CD8-positive, alpha-beta memory T cell (primary cell): ENCODE data around the gene LMX1A. TPM values are rescaled to one million over a fixed set of nuclear protein-coding genes. Genes with fewer than 3 reads are reported as not detected.

Experiments
- CTCF ChIA-PET: fragments of 350-600 bp; sonication (Branson Sonifier 250); formaldehyde crosslinking; loops from one replicate; lab custom pipeline; 2021; ENCODE audit warnings: antibody characterized with exemption; lab: Charles Lee
- POLR2A ChIA-PET: fragments of 350-600 bp; sonication (Branson Sonifier 250); formaldehyde crosslinking; loops from one replicate; lab custom pipeline; 2021; ENCODE audit warnings: antibody characterized with exemption; lab: Charles Lee
- DNase-seq, 5 donors: peaks; one replicate each; pipeline versions ENCODE4 v3.0.0 to v3.0.0-alpha.2; 2020 to 2022; ENCODE audit warnings: mixed read lengths in 1 of 5
- H3K27ac ChIP-seq: one replicate; pipeline ENCODE4 v1.7.0; 2013; ENCODE audit warnings: low read depth, mild to moderate bottlenecking, low read length, moderate library complexity
- H3K27me3 ChIP-seq: 2 replicates; pipeline ENCODE4 v1.7.0; 2013; ENCODE audit warnings: low read length, mild to moderate bottlenecking; ENCODE audit not compliant: insufficient read depth, poor library complexity, severe bottlenecking
- H3K36me3 ChIP-seq: 2 replicates; pipeline ENCODE4 v1.7.0; 2013; ENCODE audit warnings: mild to moderate bottlenecking, low read length, moderate library complexity; ENCODE audit not compliant: insufficient read depth
- H3K4me1 ChIP-seq: 2 replicates; pipeline ENCODE4 v1.7.0; 2013; ENCODE audit warnings: mild to moderate bottlenecking, low read length, moderate library complexity; ENCODE audit not compliant: insufficient read depth
- H3K4me3 ChIP-seq: 2 replicates; pipeline ENCODE4 v1.7.0; 2013; ENCODE audit warnings: mild to moderate bottlenecking, low read length
- H3K9me3 ChIP-seq: 2 replicates; pipeline ENCODE4 v1.7.0; 2013; ENCODE audit warnings: mild to moderate bottlenecking, low read length
- H3K27ac Mint-ChIP-seq, 8 donors: one replicate each; pipeline ENCODE4 v1.8.0; 2020 to 2021; ENCODE audit warnings: mixed read lengths in 8 of 8, mild to moderate bottlenecking in 6 of 8, inconsistent platforms in 3 of 8, moderate library complexity in 3 of 8
- H3K27me3 Mint-ChIP-seq, 2 donors: one replicate each; pipeline ENCODE4 v1.8.0; 2020 to 2021; ENCODE audit warnings: mixed read lengths in 2 of 2, mild to moderate bottlenecking in 1 of 2, moderate library complexity in 1 of 2
- H3K36me3 Mint-ChIP-seq, 3 donors: one replicate each; pipeline ENCODE4 v1.8.0; 2020 to 2021; ENCODE audit warnings: mixed read lengths in 3 of 3, inconsistent platforms in 1 of 3, mild to moderate bottlenecking in 1 of 3
- H3K4me1 Mint-ChIP-seq, 3 donors: one replicate each; pipeline ENCODE4 v1.8.0; 2020 to 2021; ENCODE audit warnings: mixed read lengths in 3 of 3, inconsistent platforms in 1 of 3, mild to moderate bottlenecking in 1 of 3
- H3K4me3 Mint-ChIP-seq, 7 donors: one replicate each; pipeline ENCODE4 v1.8.0; 2020 to 2021; ENCODE audit warnings: mixed read lengths in 7 of 7, mild to moderate bottlenecking in 6 of 7, moderate library complexity in 4 of 7, inconsistent platforms in 2 of 7
- H3K9me3 Mint-ChIP-seq, 5 donors: one replicate each; pipeline ENCODE4 v1.8.0; 2020 to 2022; ENCODE audit warnings: mixed read lengths in 5 of 5, mild to moderate bottlenecking in 3 of 5, moderate library complexity in 2 of 5, inconsistent platforms in 1 of 5
- polyA plus RNA-seq: library from polyadenylated mRNA; unstranded; fragments of 300-500 nt; fragmentation: Illumina TruSeq; gene quantifications from one replicate; pipeline ENCODE4 v1.2.3, GENCODE V29; 2021
- total RNA-seq, 2 experiments: library from RNA; stranded (reverse); gene quantifications; one replicate each; pipeline ENCODE4 v1.2.3, GENCODE V29; 2021

The LMX1A gene
- total and polyA plus RNA-seq, 3 experiments from 2014 or later, result not detected

DNA sequence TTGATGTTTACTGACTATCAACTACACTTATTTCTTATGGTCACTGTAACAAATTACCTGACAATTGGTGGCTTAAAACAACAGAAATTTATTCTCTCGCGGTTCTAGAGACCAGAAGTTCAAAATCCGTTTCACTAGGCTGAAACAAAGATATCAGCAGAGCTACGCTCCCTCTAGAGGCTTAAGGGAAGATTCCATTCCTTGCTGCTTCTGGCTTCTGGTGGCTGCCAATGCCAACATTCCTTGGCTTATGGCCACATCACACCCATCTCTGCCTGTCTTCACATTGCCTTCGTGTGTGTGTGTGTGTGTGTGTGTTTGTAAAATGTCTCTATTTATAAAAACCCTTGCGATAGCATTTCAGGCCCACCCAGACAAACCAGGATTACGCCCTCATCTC, 66.4 kb downstream of the LMX1A start:
- Mint-ChIP-seq H3K4me1 (no peaks in the 10 kb centered on the region), H3K27me3 (peaks cover 9 to 17% of the 10 kb centered on the region in 2 donors), H3K9me3 (peaks cover 0 to 4% (median 0%) of the 10 kb centered on the region in 5 donors), H3K36me3 (no peaks in the 10 kb centered on the region), H3K4me3 (no peak overlapping the region), H3K27ac (no peak overlapping the region)
- H3K36me3 ChIP-seq, result no peaks in the 10 kb centered on the region
- no peaks in the 10 kb centered on the region for H3K9me3 ChIP-seq
- H3K27me3 ChIP-seq, result no peaks in the 10 kb centered on the region
- no peaks in the 10 kb centered on the region for H3K4me1 ChIP-seq
- DNase-seq, result no peak
- ChIA-PET CTCF (no interaction called here), POLR2A (no interaction called here)
- H3K27ac ChIP-seq, result no peak overlapping the region
- no peak overlapping the region for H3K4me3 ChIP-seq

- Histone ChIP-seq H3K36me3 (no peaks in the 10 kb centered on the region), H3K27me3 (no peaks in the 10 kb centered on the region), H3K9me3 (no peaks in the 10 kb centered on the region), H3K4me3 (no peak overlapping the region), H3K4me1 (no peaks in the 10 kb centered on the region), H3K27ac (no peak overlapping the region)
- H3K4me3 Mint-ChIP-seq, result no peak overlapping the region
- peaks cover 14 to 23% of the 10 kb centered on the region in 2 donors for H3K27me3 Mint-ChIP-seq
- CTCF ChIA-PET, result no interaction called here
- H3K9me3 Mint-ChIP-seq, result peaks cover 0 to 4% (median 0%) of the 10 kb centered on the region in 5 donors
- DNase-seq, result no peak
- H3K36me3 Mint-ChIP-seq, result no peaks in the 10 kb centered on the region
- no peaks in the 10 kb centered on the region for H3K4me1 Mint-ChIP-seq
- POLR2A ChIA-PET, result no interaction called here
- no peak overlapping the region for H3K27ac Mint-ChIP-seq
These were observed 67.0 kb downstream of the LMX1A start for GRCh38 chr1:165289556-165289955.

GRCh38 chr1:165288350-165289120, 68.0 kb downstream of the LMX1A start:
- peaks cover 18 to 33% of the 10 kb centered on the region in 2 donors for H3K27me3 Mint-ChIP-seq
- H3K36me3 Mint-ChIP-seq, result no peaks in the 10 kb centered on the region
- no peaks in the 10 kb centered on the region for H3K4me1 Mint-ChIP-seq
- H3K9me3 ChIP-seq, result no peaks in the 10 kb centered on the region
- no peak overlapping the region for H3K27ac Mint-ChIP-seq
- H3K4me1 ChIP-seq, result no peaks in the 10 kb centered on the region
- H3K27me3 ChIP-seq, result no peaks in the 10 kb centered on the region
- no peak overlapping the region for H3K27ac ChIP-seq
- ChIA-PET CTCF (no interaction called here), POLR2A (no interaction called here)
- peaks cover 0 to 4% (median 0%) of the 10 kb centered on the region in 5 donors for H3K9me3 Mint-ChIP-seq
- H3K4me3 Mint-ChIP-seq, result no peak overlapping the region
- no peak overlapping the region for H3K4me3 ChIP-seq
- DNase-seq, result no peak
- no peaks in the 10 kb centered on the region for H3K36me3 ChIP-seq

DNA sequence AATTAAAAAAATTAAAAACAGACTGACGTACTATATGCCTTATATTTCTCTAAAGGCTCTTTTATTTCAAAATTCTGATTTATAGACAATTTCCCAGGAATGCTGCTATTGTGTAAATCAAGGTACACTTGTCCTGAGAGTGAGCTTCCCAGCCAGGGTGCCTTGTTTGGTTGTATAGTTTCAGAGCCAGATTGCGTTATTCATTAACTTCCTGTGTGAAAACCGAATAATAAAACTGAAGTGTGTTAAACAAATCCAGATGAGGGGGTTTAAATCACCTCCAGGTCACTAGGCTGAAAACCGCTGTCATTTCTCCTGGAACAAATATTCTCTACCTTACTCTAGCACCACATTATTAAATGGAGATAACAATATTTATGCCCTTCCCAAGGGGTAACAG, 68.7 kb downstream of the LMX1A start:
- H3K27ac ChIP-seq, result no peak overlapping the region
- CTCF ChIA-PET, result no interaction called here
- Mint-ChIP-seq H3K36me3 (no peaks in the 10 kb centered on the region), H3K27me3 (peaks cover 18 to 34% of the 10 kb centered on the region in 2 donors), H3K4me1 (no peaks in the 10 kb centered on the region), H3K27ac (no peak overlapping the region), H3K9me3 (peaks cover 0 to 5% (median 0%) of the 10 kb centered on the region in 5 donors), H3K4me3 (no peak overlapping the region)
- H3K36me3 ChIP-seq, result no peaks in the 10 kb centered on the region
- POLR2A ChIA-PET, result no interaction called here
- DNase-seq, result no peak
- no peaks in the 10 kb centered on the region for H3K9me3 ChIP-seq
- no peak overlapping the region for H3K4me3 ChIP-seq
- no peaks in the 10 kb centered on the region for H3K4me1 ChIP-seq
- H3K27me3 ChIP-seq, result no peaks in the 10 kb centered on the region

GRCh38 chr1:165287329-165287728, 69.2 kb downstream of the LMX1A start:
- no peaks in the 10 kb centered on the region for H3K36me3 ChIP-seq
- Mint-ChIP-seq H3K27me3 (peaks cover 21 to 33% of the 10 kb centered on the region in 2 donors), H3K27ac (no peak overlapping the region), H3K4me3 (no peak overlapping the region), H3K4me1 (no peaks in the 10 kb centered on the region), H3K36me3 (no peaks in the 10 kb centered on the region), H3K9me3 (peaks cover 0 to 5% (median 0%) of the 10 kb centered on the region in 5 donors)
- CTCF ChIA-PET, result no interaction called here
- H3K4me3 ChIP-seq, result no peak overlapping the region
- POLR2A ChIA-PET, result no interaction called here
- no peaks in the 10 kb centered on the region for H3K9me3 ChIP-seq
- no peaks in the 10 kb centered on the region for H3K4me1 ChIP-seq
- no peak overlapping the region for H3K27ac ChIP-seq
- no peaks in the 10 kb centered on the region for H3K27me3 ChIP-seq
- no peak for DNase-seq

DNA sequence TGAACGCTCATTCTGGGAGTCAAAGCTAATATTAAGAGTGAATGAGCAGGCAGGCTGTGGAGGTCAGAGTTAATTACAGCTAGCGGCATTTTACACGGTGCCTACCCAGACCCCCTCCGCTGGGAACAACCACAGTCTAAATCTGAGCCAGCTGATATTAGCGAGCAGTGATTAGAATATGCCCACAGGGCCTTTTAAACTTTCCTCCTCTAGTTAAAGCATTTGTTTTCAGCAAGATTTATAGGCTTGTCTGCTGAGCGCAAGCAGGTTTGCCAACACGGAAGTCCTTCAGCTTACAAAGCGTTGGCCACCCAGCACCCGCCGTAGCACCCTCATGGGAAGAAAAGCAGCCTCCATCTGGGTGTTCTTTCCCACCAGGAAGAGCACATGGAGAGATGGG, 72.1 kb downstream of the LMX1A start:
- peaks cover 0 to 5% (median 0%) of the 10 kb centered on the region in 5 donors for H3K9me3 Mint-ChIP-seq
- POLR2A ChIA-PET, result no interaction called here

DNA sequence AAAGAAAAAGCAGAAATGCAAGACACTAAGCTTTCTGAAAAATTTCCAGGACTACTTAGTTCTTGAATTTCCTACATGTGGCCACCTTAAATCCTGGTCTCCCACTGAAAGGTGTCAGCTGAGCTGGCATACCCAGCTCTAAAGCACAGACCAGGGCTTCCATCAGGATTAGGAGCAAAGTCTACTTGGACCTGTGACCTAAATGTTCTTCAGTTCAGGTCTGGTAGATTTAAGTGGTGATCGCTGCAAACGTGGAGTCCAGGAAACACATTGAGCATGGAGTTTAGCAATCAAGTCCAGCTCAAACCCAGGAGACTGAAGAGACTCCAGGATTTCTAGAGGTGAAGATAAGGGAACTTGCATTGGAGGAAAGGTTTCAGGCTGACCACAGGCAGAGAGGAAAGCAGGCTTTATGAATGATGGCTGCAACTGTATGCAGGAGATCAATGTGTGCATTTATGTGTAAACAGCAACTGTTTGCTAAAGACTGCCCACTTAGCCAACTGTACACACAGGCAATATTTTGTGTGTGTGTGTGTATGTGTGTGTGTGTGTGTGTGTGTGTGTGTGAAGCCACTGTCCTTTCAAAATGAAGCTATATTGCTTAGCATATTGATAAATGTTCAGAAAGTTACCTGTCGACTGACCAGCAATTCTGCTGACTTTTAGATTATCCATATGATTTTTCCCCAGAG, 75.2 kb downstream of the LMX1A start:
- H3K4me3 ChIP-seq, result no peak overlapping the region
- Mint-ChIP-seq H3K9me3 (peaks cover 0 to 5% (median 0%) of the 10 kb centered on the region in 5 donors), H3K27ac (no peak overlapping the region), H3K4me1 (no peaks in the 10 kb centered on the region), H3K27me3 (peaks cover 25 to 30% of the 10 kb centered on the region in 2 donors), H3K36me3 (no peaks in the 10 kb centered on the region), H3K4me3 (no peak overlapping the region)
- no peaks in the 10 kb centered on the region for H3K4me1 ChIP-seq
- H3K36me3 ChIP-seq, result no peaks in the 10 kb centered on the region
- no peaks in the 10 kb centered on the region for H3K27me3 ChIP-seq
- no peak for DNase-seq
- no peaks in the 10 kb centered on the region for H3K9me3 ChIP-seq
- CTCF ChIA-PET, result no interaction called here
- POLR2A ChIA-PET, result no interaction called here
- no peak overlapping the region for H3K27ac ChIP-seq

More for the DNA sequence above, 72.1 kb downstream of the LMX1A start:
- Histone ChIP-seq H3K4me1 (no peaks in the 10 kb centered on the region), H3K36me3 (no peaks in the 10 kb centered on the region), H3K27ac (no peak overlapping the region), H3K9me3 (no peaks in the 10 kb centered on the region), H3K27me3 (no peaks in the 10 kb centered on the region), H3K4me3 (no peak overlapping the region)
- no peak overlapping the region for H3K27ac Mint-ChIP-seq
- H3K36me3 Mint-ChIP-seq, result no peaks in the 10 kb centered on the region
- no peak for DNase-seq
- H3K4me1 Mint-ChIP-seq, result no peaks in the 10 kb centered on the region
- H3K4me3 Mint-ChIP-seq, result no peak overlapping the region
- CTCF ChIA-PET, result no interaction called here
- H3K27me3 Mint-ChIP-seq, result peaks cover 27 to 36% of the 10 kb centered on the region in 2 donors

GRCh38 chr1:165279882-165280281, 76.6 kb downstream of the LMX1A start:
- DNase-seq, result no peak
- no peaks in the 10 kb centered on the region for H3K27me3 ChIP-seq
- ChIA-PET CTCF (no interaction called here), POLR2A (no interaction called here)
- no peak overlapping the region for H3K4me3 Mint-ChIP-seq
- H3K4me3 ChIP-seq, result no peak overlapping the region
- H3K27ac ChIP-seq, result no peak overlapping the region
- peaks cover 19 to 22% of the 10 kb centered on the region in 2 donors for H3K27me3 Mint-ChIP-seq
- no peaks in the 10 kb centered on the region for H3K36me3 ChIP-seq
- H3K4me1 ChIP-seq, result no peaks in the 10 kb centered on the region
- no peak overlapping the region for H3K27ac Mint-ChIP-seq
- no peaks in the 10 kb centered on the region for H3K9me3 ChIP-seq
- peaks cover 0 to 5% (median 0%) of the 10 kb centered on the region in 5 donors for H3K9me3 Mint-ChIP-seq
- no peaks in the 10 kb centered on the region for H3K36me3 Mint-ChIP-seq
- no peaks in the 10 kb centered on the region for H3K4me1 Mint-ChIP-seq
